Measurements from ENCODE around the gene FAM8A1.
"Not testable (repeated sequence)": the region's sequence is repeated elsewhere in the genome, so short reads cannot be mapped to it uniquely, and the experiment has no call there.

The FAM8A1 gene

GRCh38 chr6:17574866-17575560 is 25.1 kb upstream of the FAM8A1 start:
- no peak for TF ChIP-seq CTCF (IDR thresholded peaks at IDR 0.05; ENCODE audit: insufficient read depth, missing control alignments)
- FAIRE-seq (no peak), DNase-seq (ENCODE audit: insufficient read length, low spot score) (no peak)

- DNase-seq (ENCODE audit: insufficient read length, low spot score) (no peak), FAIRE-seq (no peak)
- no peak for TF ChIP-seq CTCF (IDR thresholded peaks at IDR 0.05; ENCODE audit: insufficient read depth, missing control alignments)
Measured at GRCh38 chr6:17577059-17577458, 23.0 kb upstream of the FAM8A1 start.

- no peak for DNase-seq (ENCODE audit: insufficient read length, low spot score)
- TF ChIP-seq CTCF (IDR thresholded peaks at IDR 0.05; ENCODE audit: insufficient read depth, missing control alignments), result no peak
- FAIRE-seq, result no peak
Measured at GRCh38 chr6:17580518-17581048, 19.5 kb upstream of the FAM8A1 start.

- FAIRE-seq; DNase-seq (ENCODE audit: insufficient read length, low spot score): not testable (repeated sequence)
Measured at GRCh38 chr6:17581282-17581681, 18.8 kb upstream of the FAM8A1 start.

GRCh38 chr6:17583811-17584210 is 16.3 kb upstream of the FAM8A1 start:
- no peak for DNase-seq (ENCODE audit: insufficient read length, low spot score)
- FAIRE-seq, result no peak
- no peak for TF ChIP-seq CTCF (IDR thresholded peaks at IDR 0.05; ENCODE audit: insufficient read depth, missing control alignments)

- peak; percentile 60 for TF ChIP-seq CTCF (IDR thresholded peaks at IDR 0.05; ENCODE audit: insufficient read depth, missing control alignments)
- FAIRE-seq (no peak), DNase-seq (ENCODE audit: insufficient read length, low spot score) (peak; percentile 23)
Measured at GRCh38 chr6:17584241-17584803, 15.8 kb upstream of the FAM8A1 start.

- DNase-seq (ENCODE audit: insufficient read length, low spot score), result no peak
- no peak for TF ChIP-seq CTCF (IDR thresholded peaks at IDR 0.05; ENCODE audit: insufficient read depth, missing control alignments)
- no peak for FAIRE-seq
Measured at GRCh38 chr6:17585766-17586490, 14.2 kb upstream of the FAM8A1 start.

GRCh38 chr6:17586623-17587022 is 13.5 kb upstream of the FAM8A1 start:
- DNase-seq (ENCODE audit: insufficient read length, low spot score); FAIRE-seq: not testable (repeated sequence)
